Spleen (tissue), 7 donors: Measurements from ENCODE around the gene NDNF.

Experiments
- CTCF ChIP-seq, 11 experiments: fragments of 200-600 bp in 7 of 11; fragments of 450-650 bp in 4 of 11; sonication (generic) in 4 of 11; IDR thresholded peaks in 8 of 11; conservative IDR thresholded peaks in 3 of 11; 1 replicate in 7 of 11; 2 replicates in 4 of 11; pipeline versions ENCODE4 v1.4.0 to v1.8.0; 2016 to 2021; ENCODE audit warnings: antibody characterized with exemption in 11 of 11, inconsistent platforms in 4 of 11, mild to moderate bottlenecking in 1 of 11
- POLR2A ChIP-seq, 3 donors: fragments of 450-650 bp; IDR thresholded peaks; one replicate each; pipeline ENCODE4 v1.5.1; 2017; ENCODE audit warnings: antibody characterized with exemption in 3 of 3, mild to moderate bottlenecking in 1 of 3
- POLR2AphosphoS5 ChIP-seq, 3 donors: sonication (generic); formaldehyde crosslinking; IDR thresholded peaks; one replicate each; pipeline ENCODE4 v1.5.1; 2017; ENCODE audit warnings: antibody characterized with exemption in 3 of 3
- donor health status: DM: no; HTN: no; CAD: no; lungs with moderate emphysema.
- donor health status: DM: no; HTN: no; CAD: no.
- donor health status: DM: no; HTN: no; CAD: no.

GRCh38 chr4:121096191-121096590 is 23.9 kb upstream of the NDNF start:
- TF ChIP-seq CTCF (IDR thresholded peaks at IDR 0.05 in 8 of 11, conservative IDR thresholded peaks at IDR 0.05 in 3 of 11) (no peak), POLR2A (IDR thresholded peaks at IDR 0.05) (no peak), POLR2AphosphoS5 (IDR thresholded peaks at IDR 0.05) (no peak)
